ENCODE data around the gene RPUSD2.
A peak's percentile ranks its signal among the peaks of the same experiment; 100 is the strongest.

The RPUSD2 gene, protein sequence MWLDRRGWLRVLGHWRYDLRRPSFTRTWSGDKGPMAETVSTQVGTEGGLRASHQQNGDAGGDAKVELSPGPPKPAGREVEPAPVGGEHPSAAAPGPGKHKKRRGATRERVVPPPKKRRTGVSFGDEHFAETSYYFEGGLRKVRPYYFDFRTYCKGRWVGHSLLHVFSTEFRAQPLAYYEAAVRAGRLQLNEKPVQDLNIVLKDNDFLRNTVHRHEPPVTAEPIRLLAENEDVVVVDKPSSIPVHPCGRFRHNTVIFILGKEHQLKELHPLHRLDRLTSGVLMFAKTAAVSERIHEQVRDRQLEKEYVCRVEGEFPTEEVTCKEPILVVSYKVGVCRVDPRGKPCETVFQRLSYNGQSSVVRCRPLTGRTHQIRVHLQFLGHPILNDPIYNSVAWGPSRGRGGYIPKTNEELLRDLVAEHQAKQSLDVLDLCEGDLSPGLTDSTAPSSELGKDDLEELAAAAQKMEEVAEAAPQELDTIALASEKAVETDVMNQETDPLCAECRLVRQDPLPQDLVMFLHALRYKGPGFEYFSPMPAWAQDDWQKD

DNA sequence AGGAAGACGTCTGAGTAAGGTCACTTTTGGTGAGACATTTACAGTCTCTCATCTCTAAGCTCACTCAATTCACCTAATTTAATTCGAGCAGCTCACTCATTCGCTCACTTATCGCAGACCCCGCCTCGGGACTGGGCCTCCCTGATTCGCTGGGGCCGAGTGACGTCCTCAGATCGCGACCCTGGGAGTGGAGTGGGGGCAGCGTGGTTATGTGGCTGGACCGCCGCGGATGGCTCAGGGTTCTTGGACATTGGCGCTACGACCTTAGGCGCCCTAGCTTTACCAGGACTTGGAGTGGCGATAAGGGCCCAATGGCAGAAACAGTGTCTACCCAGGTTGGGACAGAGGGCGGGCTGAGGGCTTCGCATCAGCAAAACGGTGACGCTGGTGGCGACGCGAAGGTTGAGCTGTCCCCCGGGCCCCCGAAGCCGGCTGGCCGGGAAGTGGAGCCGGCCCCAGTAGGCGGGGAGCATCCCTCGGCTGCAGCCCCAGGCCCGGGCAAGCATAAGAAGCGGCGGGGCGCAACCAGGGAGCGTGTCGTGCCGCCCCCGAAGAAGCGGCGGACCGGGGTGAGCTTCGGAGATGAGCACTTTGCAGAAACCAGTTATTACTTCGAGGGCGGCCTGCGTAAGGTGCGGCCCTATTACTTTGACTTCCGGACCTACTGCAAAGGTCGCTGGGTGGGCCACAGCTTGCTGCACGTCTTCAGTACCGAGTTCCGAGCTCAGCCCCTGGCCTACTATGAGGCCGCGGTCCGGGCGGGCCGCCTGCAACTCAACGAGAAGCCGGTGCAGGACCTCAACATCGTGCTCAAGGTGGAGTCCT, at the start of gene RPUSD2:
Gene RPUSD2 (plus strand): TSS at position 171 of the 825 bp plus-strand sequence. CDS start 39 bp downstream, at position 210.
- peak; percentile 87 for TF ChIP-seq POLR2A (IDR thresholded peaks at IDR 0.05; ENCODE audit: extremely low read depth, insufficient read length)
- TF ChIP-seq, protein P1, sequence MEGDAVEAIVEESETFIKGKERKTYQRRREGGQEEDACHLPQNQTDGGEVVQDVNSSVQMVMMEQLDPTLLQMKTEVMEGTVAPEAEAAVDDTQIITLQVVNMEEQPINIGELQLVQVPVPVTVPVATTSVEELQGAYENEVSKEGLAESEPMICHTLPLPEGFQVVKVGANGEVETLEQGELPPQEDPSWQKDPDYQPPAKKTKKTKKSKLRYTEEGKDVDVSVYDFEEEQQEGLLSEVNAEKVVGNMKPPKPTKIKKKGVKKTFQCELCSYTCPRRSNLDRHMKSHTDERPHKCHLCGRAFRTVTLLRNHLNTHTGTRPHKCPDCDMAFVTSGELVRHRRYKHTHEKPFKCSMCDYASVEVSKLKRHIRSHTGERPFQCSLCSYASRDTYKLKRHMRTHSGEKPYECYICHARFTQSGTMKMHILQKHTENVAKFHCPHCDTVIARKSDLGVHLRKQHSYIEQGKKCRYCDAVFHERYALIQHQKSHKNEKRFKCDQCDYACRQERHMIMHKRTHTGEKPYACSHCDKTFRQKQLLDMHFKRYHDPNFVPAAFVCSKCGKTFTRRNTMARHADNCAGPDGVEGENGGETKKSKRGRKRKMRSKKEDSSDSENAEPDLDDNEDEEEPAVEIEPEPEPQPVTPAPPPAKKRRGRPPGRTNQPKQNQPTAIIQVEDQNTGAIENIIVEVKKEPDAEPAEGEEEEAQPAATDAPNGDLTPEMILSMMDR (IDR thresholded peaks at IDR 0.05; ENCODE audit: low read depth, low read length), result no peak
- TF ChIP-seq, protein P2, sequence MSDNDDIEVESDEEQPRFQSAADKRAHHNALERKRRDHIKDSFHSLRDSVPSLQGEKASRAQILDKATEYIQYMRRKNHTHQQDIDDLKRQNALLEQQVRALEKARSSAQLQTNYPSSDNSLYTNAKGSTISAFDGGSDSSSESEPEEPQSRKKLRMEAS (IDR thresholded peaks at IDR 0.05; ENCODE audit: low read depth, low read length), result peak; percentile 94
- TF ChIP-seq MYC (IDR thresholded peaks at IDR 0.05; ENCODE audit: low read depth, low read length), result peak; percentile 97
- peak; percentile 95 for DNase-seq (ENCODE audit: low read depth)
- H3K4me3 ChIP-seq (ENCODE audit: low read depth, low read length), result peak within 1 kb of the TSS; percentile 89

DNA sequence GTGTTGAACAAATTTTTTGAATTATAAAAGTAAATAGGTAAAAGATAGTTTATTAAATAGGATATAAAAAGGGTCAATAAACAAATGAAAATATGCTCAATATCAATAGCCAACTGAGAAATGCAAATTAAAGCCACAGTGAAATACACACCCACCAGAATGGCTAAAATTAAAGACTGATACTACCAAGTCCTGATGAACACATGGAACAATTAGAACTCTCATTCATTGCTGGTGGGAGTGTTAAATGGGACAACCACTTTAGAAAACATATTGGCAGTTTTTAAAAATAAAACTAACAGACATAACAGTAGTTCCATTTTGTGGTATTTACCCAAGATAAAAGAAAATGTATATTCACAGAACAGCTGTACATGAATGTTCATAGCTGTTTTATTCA, 45.5 kb upstream of the RPUSD2 start:
- DNase-seq (ENCODE audit: low read depth), result no peak
- H3K4me3 ChIP-seq (ENCODE audit: low read depth, low read length), result no peak overlapping the region
- TF ChIP-seq MYC (IDR thresholded peaks at IDR 0.05; ENCODE audit: low read depth, low read length) (no peak), POLR2A (IDR thresholded peaks at IDR 0.05; ENCODE audit: extremely low read depth, insufficient read length) (no peak)
- TF ChIP-seq, protein P2 (IDR thresholded peaks at IDR 0.05; ENCODE audit: low read depth, low read length), result no peak
- TF ChIP-seq, protein P1 (IDR thresholded peaks at IDR 0.05; ENCODE audit: low read depth, low read length), result no peak

DNA sequence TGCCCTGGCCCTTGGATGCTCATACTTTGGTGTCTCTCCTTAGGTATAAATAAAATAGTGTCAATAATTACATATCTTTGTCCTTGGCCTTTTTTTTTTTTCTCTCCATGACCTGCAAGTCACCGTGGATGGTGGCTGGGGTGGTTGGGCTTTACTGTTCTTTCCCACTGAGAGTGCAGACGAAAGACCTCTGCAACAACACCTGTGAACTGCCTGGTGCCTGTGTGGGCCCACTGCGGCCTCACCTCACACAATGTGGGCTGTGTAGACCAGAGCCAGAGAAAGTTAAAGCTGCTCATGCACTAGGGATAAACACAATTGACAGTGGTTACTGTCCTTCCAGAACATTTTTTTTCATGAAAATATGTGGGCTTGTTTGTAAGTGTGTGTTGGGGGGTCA, 43.2 kb upstream of the RPUSD2 start:
- H3K4me3 ChIP-seq (ENCODE audit: low read depth, low read length), result no peak overlapping the region
- TF ChIP-seq, protein P1 (IDR thresholded peaks at IDR 0.05; ENCODE audit: low read depth, low read length), result no peak
- TF ChIP-seq, protein P2 (IDR thresholded peaks at IDR 0.05; ENCODE audit: low read depth, low read length), result no peak
- no peak for TF ChIP-seq POLR2A (IDR thresholded peaks at IDR 0.05; ENCODE audit: extremely low read depth, insufficient read length)
- no peak for TF ChIP-seq MYC (IDR thresholded peaks at IDR 0.05; ENCODE audit: low read depth, low read length)

DNA sequence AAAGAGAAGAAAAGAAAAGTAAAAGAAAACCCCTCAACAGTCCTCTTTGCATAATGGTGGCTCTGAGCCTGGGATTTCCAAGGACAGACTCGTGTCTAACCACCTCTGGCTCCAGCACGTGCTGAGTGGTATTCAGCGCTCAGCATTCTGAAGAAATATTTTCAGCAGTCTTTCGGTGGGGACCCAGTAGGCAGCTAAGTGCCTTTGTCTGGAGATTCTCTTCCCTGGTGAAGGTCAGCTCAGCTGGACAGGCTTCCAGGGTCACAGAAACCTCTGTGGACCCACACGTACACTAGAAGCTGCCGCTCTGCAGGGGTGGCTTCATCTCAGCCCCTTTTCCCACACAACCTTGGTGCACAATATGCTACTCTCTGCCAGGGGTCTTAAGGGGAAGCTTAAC, 40.3 kb upstream of the RPUSD2 start:
- no peak for DNase-seq (ENCODE audit: low read depth)
- H3K4me3 ChIP-seq (ENCODE audit: low read depth, low read length), result no peak overlapping the region
- TF ChIP-seq, protein P2 (IDR thresholded peaks at IDR 0.05; ENCODE audit: low read depth, low read length), result no peak
- TF ChIP-seq POLR2A (IDR thresholded peaks at IDR 0.05; ENCODE audit: extremely low read depth, insufficient read length), result no peak
- no peak for TF ChIP-seq MYC (IDR thresholded peaks at IDR 0.05; ENCODE audit: low read depth, low read length)
- TF ChIP-seq, protein P1 (IDR thresholded peaks at IDR 0.05; ENCODE audit: low read depth, low read length), result no peak

More for the DNA sequence above, 43.2 kb upstream of the RPUSD2 start:
- DNase-seq (ENCODE audit: low read depth), result no peak

DNA sequence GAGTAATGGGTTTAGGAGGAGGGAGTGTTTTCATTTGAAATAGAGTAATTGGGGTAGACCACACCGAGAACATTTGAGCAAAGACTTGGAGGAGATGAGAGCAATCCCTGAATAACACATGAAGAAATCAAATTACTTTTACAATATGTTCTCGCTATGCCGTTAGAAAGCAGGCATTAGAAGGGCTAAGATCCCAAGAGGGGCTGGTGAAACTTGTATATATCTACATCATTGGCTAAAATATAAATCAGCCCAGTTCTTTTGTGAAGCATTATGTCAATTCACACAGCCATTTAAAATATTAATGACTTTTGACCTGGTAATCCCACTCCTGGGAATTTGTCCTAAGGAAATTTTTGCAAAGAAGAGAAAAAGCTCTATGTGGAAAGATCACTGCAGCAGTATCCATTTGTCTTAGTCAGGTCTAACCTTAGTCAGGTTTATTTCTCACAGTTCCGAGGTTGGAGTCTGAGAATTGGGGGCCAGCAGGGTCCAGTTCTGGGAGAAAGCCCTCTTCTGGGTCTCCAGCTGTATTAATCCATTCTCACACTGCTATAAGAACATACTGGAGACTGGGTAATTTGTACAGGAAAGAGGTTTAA, 35.2 kb upstream of the RPUSD2 start:
- no peak for DNase-seq (ENCODE audit: low read depth)
- H3K4me3 ChIP-seq (ENCODE audit: low read depth, low read length), result no peak overlapping the region
- TF ChIP-seq, protein P2 (IDR thresholded peaks at IDR 0.05; ENCODE audit: low read depth, low read length), result no peak
- no peak for TF ChIP-seq MYC (IDR thresholded peaks at IDR 0.05; ENCODE audit: low read depth, low read length)
- TF ChIP-seq, protein P1 (IDR thresholded peaks at IDR 0.05; ENCODE audit: low read depth, low read length), result no peak
- no peak for TF ChIP-seq POLR2A (IDR thresholded peaks at IDR 0.05; ENCODE audit: extremely low read depth, insufficient read length)

Data from NB4 (cell line).